Stomach smooth muscle (tissue), 2 donors: ENCODE measurements around the gene GPS1.
A peak's percentile ranks its signal among the peaks of the same experiment; 100 is the strongest.

Experiments
- H3K27ac ChIP-seq: one replicate; pipeline ENCODE4 v1.7.0; 2013; ENCODE audit warnings: mild to moderate bottlenecking, low read length, inconsistent platforms
- H3K27me3 ChIP-seq, 2 donors: one replicate each; pipeline ENCODE4 v1.7.0; 2013; ENCODE audit warnings: low read length in 2 of 2; ENCODE audit not compliant: insufficient read depth in 2 of 2, control insufficient read depth in 1 of 2
- H3K36me3 ChIP-seq, 2 donors: one replicate each; pipeline ENCODE4 v1.7.0; 2013; ENCODE audit warnings: low read length in 2 of 2; ENCODE audit not compliant: control insufficient read depth in 2 of 2, insufficient read depth in 2 of 2
- H3K4me1 ChIP-seq: one replicate; pipeline ENCODE4 v1.7.0; 2013; ENCODE audit warnings: low read length; ENCODE audit not compliant: control insufficient read depth, insufficient read depth
- H3K4me3 ChIP-seq, 2 donors: one replicate each; pipeline ENCODE4 v1.7.0; 2013; ENCODE audit warnings: low read length in 2 of 2
- H3K9ac ChIP-seq, 2 donors: one replicate each; pipeline ENCODE4 v1.7.0; 2013; ENCODE audit warnings: low read length in 2 of 2, mild to moderate bottlenecking in 1 of 2
- H3K9me3 ChIP-seq, 2 donors: one replicate each; pipeline ENCODE4 v1.7.0; 2013; ENCODE audit warnings: low read length in 2 of 2; ENCODE audit not compliant: control insufficient read depth in 2 of 2
- donor health status: healthy.
- donor health status: Pancreatic carcinoma.

GPS1 gene

DNA sequence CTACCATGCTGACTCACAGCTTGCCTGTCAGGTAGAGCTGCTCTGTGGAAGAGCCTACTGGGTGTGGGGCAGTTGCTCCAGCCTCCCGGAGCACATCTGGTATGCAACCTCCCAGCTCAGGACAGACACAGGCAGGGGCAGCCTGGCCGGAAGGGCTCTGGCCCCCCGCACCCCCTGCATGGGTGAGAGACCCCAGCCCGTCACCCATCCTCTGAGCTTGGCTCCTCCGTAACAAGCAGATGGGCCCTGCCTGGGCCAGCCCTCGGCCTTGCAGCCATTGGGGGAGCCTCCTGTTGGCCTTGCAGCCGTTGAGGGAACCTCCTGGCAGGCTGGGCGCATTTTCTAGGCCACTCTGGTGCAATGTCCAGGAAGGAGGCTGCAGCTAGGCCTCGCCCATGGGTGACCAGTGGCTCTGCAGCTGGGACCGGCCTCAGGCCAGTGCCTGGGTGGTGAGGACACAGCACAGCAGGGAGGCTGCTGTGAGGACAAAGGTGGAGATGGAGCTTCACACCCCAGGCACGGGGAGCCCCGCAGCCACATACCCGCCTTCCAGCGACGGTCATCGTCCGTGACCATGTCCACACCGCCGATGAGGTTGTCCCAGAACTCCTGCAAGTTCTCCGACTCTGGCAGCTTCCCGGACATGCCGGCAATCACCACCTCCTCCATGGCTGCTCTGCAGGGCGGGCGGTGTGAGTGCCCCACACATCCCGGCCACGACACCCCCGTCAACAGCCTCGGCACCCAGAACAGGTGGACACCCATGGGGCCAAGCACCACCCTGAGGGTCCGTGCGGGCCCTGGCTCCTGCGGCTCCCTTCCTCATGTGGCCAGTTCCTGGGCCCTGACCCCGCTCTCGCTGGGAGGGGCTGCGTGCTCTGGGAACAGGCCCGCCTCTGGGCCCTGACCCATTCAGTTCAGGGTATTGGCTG lies 44.3 kb downstream of the GPS1 start:
- peak overlapping the region in 1 of 2 donors; percentile 76 for H3K4me3 ChIP-seq

DNA sequence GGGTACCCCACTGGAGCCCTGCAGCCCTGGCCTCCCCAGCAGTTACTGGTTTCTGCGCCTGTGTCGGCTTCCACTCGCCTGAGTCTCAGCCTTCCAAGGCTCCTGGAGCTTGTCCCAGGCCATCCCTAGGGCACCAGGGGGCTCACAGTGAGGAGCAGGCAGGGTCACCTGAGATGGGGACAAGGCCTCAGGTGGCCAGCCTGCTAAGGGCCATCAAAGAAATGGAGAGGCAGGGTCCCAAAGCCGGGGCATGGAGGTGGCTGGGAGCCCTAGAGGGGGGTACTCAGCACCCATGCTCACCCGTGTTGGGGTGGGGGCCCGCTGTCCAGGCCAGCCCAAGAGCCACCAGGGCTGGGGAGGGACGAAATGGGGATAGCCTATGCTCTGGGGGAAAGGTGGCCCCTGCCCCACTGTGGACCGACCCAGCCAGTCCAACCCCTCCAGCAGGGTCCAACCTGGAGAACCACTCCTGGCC lies 45.0 kb downstream of the GPS1 start:
- peak overlapping the region; percentile 70 for H3K27ac ChIP-seq
- H3K27me3 ChIP-seq = no peaks in the 10 kb centered on the region
- no peaks in the 10 kb centered on the region for H3K9me3 ChIP-seq
- H3K36me3 ChIP-seq = peaks cover 8 to 12% of the 10 kb centered on the region in 2 donors
- H3K4me3 ChIP-seq = peak overlapping the region; percentile 59 to 76
- peaks cover 33% of the 10 kb centered on the region for H3K4me1 ChIP-seq
- peak overlapping the region; percentile 73 to 76 for H3K9ac ChIP-seq

More for the DNA sequence above, 44.3 kb downstream of the GPS1 start:
- peak overlapping the region in 1 of 2 donors; percentile 76 for H3K9ac ChIP-seq
- H3K9me3 ChIP-seq = no peaks in the 10 kb centered on the region
- H3K4me1 ChIP-seq = peaks cover 29% of the 10 kb centered on the region
- no peaks in the 10 kb centered on the region for H3K27me3 ChIP-seq
- H3K36me3 ChIP-seq = peaks cover 14 to 15% of the 10 kb centered on the region in 2 donors
- no peak overlapping the region for H3K27ac ChIP-seq

- Histone ChIP-seq H3K4me3 (peak overlapping the region; percentile 59 to 76), H3K4me1 (peaks cover 36% of the 10 kb centered on the region), H3K9me3 (no peaks in the 10 kb centered on the region), H3K27me3 (no peaks in the 10 kb centered on the region), H3K27ac (peak overlapping the region; percentile 70), H3K9ac (peak overlapping the region; percentile 73 to 76), H3K36me3 (peaks cover 5 to 9% of the 10 kb centered on the region in 2 donors)
Measured at GRCh38 chr17:82097184-82097918, 45.7 kb downstream of the GPS1 start.

- peak overlapping the region; percentile 59 to 76 for H3K4me3 ChIP-seq
- H3K9ac ChIP-seq = peak overlapping the region; percentile 73 to 76
- peaks cover 36% of the 10 kb centered on the region for H3K4me1 ChIP-seq
- H3K27ac ChIP-seq = peak overlapping the region; percentile 70
- peaks cover 5 to 9% of the 10 kb centered on the region in 2 donors for H3K36me3 ChIP-seq
- no peaks in the 10 kb centered on the region for H3K9me3 ChIP-seq
- H3K27me3 ChIP-seq = no peaks in the 10 kb centered on the region
Measured at GRCh38 chr17:82097919-82098168, 46.1 kb downstream of the GPS1 start.

DNA sequence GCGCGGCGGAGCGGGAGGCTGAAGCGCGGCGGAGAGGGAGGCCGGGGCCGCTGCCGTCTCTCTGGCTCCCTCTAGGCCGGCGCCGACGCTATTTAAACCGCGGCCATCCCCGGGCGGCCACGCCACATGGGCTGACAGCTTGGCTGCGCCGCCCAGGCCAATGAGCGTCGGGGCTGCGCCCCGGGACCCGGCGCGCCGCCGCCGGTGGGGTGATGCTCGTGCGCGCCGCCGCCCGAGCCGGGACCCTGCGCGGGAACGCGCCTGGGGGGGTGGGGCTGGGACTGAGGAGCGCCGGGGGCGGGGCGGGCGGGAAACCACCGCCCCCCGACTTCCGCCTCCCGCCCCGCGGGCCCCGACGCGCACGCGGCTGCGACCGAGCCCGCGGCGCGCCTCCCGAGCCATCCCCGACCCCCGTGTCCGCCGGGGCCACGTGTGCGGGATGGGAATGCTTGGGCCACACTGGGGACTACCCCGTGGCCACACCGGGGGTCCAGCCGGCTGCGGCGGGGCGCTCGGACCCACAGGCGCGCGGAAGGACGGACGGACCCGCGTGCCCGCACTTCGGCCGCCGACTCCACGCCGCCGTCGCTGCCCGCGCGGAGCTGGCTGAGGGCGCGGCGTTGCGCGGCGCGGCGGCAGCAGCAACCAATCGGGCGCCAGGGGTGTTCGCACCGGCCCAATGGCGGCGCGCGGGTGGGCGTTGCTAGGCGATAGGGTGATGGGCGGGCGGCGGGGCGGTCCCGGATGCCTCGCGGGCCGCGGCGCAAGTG lies 46.7 kb downstream of the GPS1 start, which contains the start of gene FASN:
Gene FASN, minus strand, starts transcription at position 68 of the 770 bp plus-strand sequence. CDS start 1,791 bp downstream, outside the sequence.
- H3K4me1 ChIP-seq = peaks cover 36% of the 10 kb centered on the region

DNA sequence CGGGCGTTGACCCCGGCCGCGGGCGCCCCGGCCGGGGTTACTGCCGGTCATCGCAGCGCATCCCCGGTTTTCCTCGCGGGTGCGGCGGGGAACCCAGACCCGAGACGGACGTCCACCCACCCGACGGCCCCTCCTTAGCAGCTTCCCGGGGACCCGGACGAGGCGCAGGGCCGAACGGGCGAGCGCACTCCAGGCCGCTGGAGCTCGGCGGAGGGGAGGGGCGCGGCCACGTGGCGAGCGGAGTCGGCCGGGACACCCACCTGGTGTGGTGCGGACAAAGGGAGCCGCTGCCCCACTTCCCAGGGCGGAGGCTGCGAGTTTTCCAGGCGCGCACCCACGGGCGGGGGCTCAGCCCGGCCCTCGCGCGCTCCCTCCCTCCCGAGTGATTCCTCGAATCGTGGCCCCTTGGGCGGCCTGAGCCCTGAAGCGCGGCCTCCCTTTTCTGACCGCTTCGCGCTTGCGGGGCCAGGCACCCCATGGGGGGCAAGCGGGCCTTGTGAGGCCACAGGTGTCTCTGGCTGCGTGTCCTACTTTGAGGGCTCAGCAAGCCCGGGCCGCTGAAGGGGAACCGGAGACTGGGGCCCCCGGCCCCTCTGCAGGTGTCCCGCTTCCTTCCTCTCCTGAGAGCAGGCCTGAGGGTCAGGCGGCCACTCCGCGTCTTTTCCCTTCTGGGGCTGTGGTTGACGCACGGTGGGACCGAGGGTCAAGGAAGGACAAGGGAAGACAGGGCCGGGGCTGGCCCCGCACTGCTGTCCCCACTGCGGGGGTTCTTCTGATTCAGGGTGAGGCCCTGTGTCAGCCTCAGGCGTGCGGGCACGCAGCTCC lies 47.5 kb downstream of the GPS1 start:
- H3K4me3 ChIP-seq = peak overlapping the region; percentile 49 to 76
- no peaks in the 10 kb centered on the region for H3K9me3 ChIP-seq
- H3K9ac ChIP-seq = peak overlapping the region; percentile 51 to 75
- H3K27me3 ChIP-seq = no peaks in the 10 kb centered on the region
- H3K36me3 ChIP-seq = peaks cover 4% of the 10 kb centered on the region in 2 donors
- peak overlapping the region; percentile 75 for H3K27ac ChIP-seq
- H3K4me1 ChIP-seq = peaks cover 43% of the 10 kb centered on the region

More for the DNA sequence above, 46.7 kb downstream of the GPS1 start, which contains the start of gene FASN:
- peak within 1 kb of the TSS; percentile 75 to 76 for H3K9ac ChIP-seq
- H3K4me3 ChIP-seq = peak within 1 kb of the TSS; percentile 59 to 76
- H3K9me3 ChIP-seq = no peaks in the 10 kb centered on the region
- peak within 1 kb of the TSS; percentile 75 for H3K27ac ChIP-seq
- H3K36me3 ChIP-seq = peaks cover 5% of the 10 kb centered on the region in 2 donors
- no peaks in the 10 kb centered on the region for H3K27me3 ChIP-seq

- H3K27ac ChIP-seq = no peak overlapping the region
- no peaks in the 10 kb centered on the region for H3K9me3 ChIP-seq
- no peak overlapping the region for H3K4me3 ChIP-seq
- no peaks in the 10 kb centered on the region for H3K27me3 ChIP-seq
- H3K36me3 ChIP-seq = peaks cover 0 to 2% of the 10 kb centered on the region in 2 donors
- H3K9ac ChIP-seq = no peak overlapping the region
- peaks cover 45% of the 10 kb centered on the region for H3K4me1 ChIP-seq
Measured at GRCh38 chr17:82100502-82101298, 49.0 kb downstream of the GPS1 start.

- Histone ChIP-seq H3K9ac (no peak overlapping the region), H3K4me3 (no peak overlapping the region), H3K27me3 (no peaks in the 10 kb centered on the region), H3K4me1 (peaks cover 49% of the 10 kb centered on the region), H3K9me3 (no peaks in the 10 kb centered on the region), H3K36me3 (no peaks in the 10 kb centered on the region), H3K27ac (no peak overlapping the region)
Measured at GRCh38 chr17:82101301-82101715, 49.6 kb downstream of the GPS1 start.
